Raji (cell line): ENCODE results near the gene PON1.

Experiments used
- POLR2A ChIP-seq: IDR thresholded peaks from 2 replicates; pipeline ENCODE4 v1.6.1; 2011; ENCODE audit warnings: low read depth, low read length, control low read depth; ENCODE audit not compliant: insufficient read depth

Gene PON1

GRCh38 chr7:95322854-95323253 is 1.5 kb downstream of the PON1 start:
- no peak for TF ChIP-seq POLR2A

- no peak for TF ChIP-seq POLR2A
These were observed 1.9 kb downstream of the PON1 start for GRCh38 chr7:95322396-95322795.

- no peak for TF ChIP-seq POLR2A
These were observed 2.6 kb downstream of the PON1 start for GRCh38 chr7:95321720-95322119.

GRCh38 chr7:95320651-95321050 is 3.7 kb downstream of the PON1 start:
- no peak for TF ChIP-seq POLR2A

- no peak for TF ChIP-seq POLR2A
These were observed 4.8 kb downstream of the PON1 start for GRCh38 chr7:95319570-95319969.

GRCh38 chr7:95318501-95319100 is 5.7 kb downstream of the PON1 start:
- no peak for TF ChIP-seq POLR2A

GRCh38 chr7:95317966-95318365 is 6.4 kb downstream of the PON1 start:
- TF ChIP-seq POLR2A, result no peak

GRCh38 chr7:95317546-95317945 is 6.8 kb downstream of the PON1 start:
- no peak for TF ChIP-seq POLR2A

- TF ChIP-seq POLR2A, result no peak
These were observed 7.7 kb downstream of the PON1 start for GRCh38 chr7:95316588-95316987.

- TF ChIP-seq POLR2A, result no peak
These were observed 11.8 kb downstream of the PON1 start for GRCh38 chr7:95312561-95312960.

GRCh38 chr7:95311389-95311788 is 12.9 kb downstream of the PON1 start:
- TF ChIP-seq POLR2A, result no peak

GRCh38 chr7:95309951-95310350 is 14.4 kb downstream of the PON1 start:
- no peak for TF ChIP-seq POLR2A

GRCh38 chr7:95304990-95305389 is 19.3 kb downstream of the PON1 start:
- TF ChIP-seq POLR2A, result no peak

- TF ChIP-seq POLR2A, result no peak
These were observed 21.1 kb downstream of the PON1 start for GRCh38 chr7:95303013-95303905.

GRCh38 chr7:95298091-95298490 is 26.2 kb downstream of the PON1 start:
- no peak for TF ChIP-seq POLR2A

- no peak for TF ChIP-seq POLR2A
These were observed 27.3 kb downstream of the PON1 start for GRCh38 chr7:95297041-95297440.
